GM12874 (cell line): ENCODE results near the gene ITIH6.

ENCODE experiments used
- TF ChIP-seq, protein P1 (sequence below): IDR thresholded peaks from 2 replicates; pipeline ENCODE4 v1.5.1; 2011; ENCODE audit warnings: low read depth, mild to moderate bottlenecking, control low read depth, low read length, moderate library complexity; ENCODE audit not compliant: insufficient read depth

ITIH6 gene, protein sequence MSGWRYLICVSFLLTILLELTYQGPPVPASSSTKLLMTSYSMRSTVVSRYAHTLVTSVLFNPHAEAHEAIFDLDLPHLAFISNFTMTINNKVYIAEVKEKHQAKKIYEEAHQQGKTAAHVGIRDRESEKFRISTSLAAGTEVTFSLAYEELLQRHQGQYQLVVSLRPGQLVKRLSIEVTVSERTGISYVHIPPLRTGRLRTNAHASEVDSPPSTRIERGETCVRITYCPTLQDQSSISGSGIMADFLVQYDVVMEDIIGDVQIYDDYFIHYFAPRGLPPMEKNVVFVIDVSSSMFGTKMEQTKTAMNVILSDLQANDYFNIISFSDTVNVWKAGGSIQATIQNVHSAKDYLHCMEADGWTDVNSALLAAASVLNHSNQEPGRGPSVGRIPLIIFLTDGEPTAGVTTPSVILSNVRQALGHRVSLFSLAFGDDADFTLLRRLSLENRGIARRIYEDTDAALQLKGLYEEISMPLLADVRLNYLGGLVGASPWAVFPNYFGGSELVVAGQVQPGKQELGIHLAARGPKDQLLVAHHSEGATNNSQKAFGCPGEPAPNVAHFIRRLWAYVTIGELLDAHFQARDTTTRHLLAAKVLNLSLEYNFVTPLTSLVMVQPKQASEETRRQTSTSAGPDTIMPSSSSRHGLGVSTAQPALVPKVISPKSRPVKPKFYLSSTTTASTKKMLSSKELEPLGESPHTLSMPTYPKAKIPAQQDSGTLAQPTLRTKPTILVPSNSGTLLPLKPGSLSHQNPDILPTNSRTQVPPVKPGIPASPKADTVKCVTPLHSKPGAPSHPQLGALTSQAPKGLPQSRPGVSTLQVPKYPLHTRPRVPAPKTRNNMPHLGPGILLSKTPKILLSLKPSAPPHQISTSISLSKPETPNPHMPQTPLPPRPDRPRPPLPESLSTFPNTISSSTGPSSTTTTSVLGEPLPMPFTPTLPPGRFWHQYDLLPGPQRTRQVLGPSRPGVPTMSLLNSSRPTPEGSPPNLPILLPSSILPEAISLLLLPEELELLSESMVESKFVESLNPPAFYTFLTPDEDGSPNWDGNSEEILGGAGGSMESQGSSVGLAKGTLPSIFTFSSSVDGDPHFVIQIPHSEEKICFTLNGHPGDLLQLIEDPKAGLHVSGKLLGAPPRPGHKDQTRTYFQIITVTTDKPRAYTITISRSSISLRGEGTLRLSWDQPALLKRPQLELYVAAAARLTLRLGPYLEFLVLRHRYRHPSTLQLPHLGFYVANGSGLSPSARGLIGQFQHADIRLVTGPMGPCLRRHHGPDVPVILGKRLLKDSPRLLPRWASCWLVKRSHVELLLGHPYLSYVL

DNA sequence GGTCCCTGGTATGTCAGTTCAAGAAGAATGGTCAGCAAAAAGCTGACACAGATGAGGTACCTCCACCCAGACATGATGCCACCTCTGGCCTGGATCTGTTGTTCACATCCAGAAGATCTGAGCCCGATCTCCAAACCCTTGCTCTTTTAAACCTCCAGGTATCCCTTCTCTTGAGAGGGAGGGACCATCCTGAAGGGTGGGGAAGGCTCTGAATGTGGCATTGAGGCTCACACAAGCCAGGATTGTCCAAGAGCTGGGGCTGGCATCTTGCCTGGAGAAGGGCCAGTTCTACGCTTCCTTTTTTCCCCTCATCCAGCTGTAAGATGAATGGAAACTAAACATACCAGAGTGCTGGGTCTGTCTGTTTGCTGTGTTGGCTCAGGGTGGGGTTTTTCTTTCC is at the start of gene ITIH6:
Gene ITIH6 (minus strand): TSS at position 119 of the 400 bp plus-strand sequence. CDS start 45 bp downstream, at position 74.
- TF ChIP-seq, protein P1, sequence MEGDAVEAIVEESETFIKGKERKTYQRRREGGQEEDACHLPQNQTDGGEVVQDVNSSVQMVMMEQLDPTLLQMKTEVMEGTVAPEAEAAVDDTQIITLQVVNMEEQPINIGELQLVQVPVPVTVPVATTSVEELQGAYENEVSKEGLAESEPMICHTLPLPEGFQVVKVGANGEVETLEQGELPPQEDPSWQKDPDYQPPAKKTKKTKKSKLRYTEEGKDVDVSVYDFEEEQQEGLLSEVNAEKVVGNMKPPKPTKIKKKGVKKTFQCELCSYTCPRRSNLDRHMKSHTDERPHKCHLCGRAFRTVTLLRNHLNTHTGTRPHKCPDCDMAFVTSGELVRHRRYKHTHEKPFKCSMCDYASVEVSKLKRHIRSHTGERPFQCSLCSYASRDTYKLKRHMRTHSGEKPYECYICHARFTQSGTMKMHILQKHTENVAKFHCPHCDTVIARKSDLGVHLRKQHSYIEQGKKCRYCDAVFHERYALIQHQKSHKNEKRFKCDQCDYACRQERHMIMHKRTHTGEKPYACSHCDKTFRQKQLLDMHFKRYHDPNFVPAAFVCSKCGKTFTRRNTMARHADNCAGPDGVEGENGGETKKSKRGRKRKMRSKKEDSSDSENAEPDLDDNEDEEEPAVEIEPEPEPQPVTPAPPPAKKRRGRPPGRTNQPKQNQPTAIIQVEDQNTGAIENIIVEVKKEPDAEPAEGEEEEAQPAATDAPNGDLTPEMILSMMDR: no peak

DNA sequence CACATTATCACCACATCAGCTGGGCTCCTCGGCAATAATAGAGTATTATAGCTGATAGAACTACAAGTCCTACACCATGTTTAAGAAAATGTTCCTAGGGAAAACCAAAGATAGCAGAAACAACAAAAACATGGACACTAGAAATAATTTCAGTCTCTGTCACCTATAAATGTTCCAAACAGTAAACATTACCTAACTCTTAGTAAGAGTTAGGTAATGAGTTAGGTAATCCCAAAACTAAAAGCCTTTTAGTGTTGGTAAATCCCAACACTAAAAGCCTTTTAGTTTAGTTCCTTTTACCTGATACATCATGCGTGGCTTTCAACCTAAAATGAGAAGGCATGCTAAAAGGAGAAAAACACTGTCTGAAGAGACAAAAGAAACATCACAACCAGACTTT is 45.0 kb upstream of the ITIH6 start:
- TF ChIP-seq, protein P1: no peak

DNA sequence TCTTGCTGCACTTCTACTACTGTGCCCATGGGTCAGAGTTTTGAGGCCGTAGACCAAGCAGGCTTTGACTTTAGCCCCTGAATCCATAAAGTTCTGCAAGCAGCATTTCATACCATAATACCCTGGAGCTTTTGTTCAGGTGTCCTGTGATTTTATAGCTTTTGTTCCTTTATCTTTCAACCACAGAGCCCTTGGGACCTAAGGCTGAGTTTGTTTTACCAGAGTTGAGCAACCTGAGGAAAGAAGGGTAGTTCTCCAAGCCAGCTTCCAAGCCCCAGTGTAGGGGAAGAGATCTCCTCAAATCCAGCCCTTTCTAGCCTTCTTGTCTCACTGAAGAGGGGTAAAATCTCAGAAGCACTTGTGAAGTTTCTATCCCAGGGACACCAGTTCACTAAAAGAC is 44.6 kb upstream of the ITIH6 start:
- TF ChIP-seq, protein P1: no peak

DNA sequence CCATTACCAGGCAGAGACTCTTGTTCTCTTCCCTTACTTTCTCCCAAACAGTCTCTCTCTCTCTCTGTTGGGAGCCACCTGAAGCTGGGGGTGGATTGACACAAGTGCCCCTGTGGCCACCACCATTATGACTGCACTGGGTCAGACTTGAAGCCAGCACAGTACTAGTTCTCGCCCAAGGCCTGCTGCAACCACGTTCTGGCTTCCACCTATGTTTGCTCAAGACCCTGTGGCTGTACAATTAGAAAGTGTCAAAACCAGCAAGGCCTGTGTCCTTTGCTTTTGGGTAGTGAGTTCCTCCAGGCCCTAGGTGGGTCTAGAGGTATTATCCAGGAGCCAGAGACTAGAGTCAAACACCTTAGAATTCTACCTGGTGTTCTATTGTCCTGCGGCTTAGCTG is 40.5 kb upstream of the ITIH6 start:
- TF ChIP-seq, protein P1: no peak

DNA sequence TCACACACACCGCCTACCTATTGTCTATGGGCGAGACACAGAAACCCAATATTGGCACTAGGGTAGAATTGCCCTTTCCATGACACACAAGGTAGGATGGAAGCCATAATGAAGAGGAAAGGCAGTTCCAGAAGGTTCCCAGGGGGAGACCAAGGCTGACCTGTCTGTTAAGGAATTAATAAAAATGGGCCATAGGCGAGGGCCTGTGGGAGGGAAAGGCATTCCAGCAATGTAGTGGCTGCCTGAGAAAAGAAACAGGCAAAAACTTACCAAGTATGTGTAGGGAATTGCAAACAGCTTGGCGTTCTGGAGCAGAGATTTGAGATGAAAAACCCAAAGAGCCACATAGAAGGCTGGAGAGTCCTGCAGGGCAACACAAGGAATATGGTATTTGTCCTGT is 28.5 kb upstream of the ITIH6 start:
- TF ChIP-seq, protein P1: no peak

DNA sequence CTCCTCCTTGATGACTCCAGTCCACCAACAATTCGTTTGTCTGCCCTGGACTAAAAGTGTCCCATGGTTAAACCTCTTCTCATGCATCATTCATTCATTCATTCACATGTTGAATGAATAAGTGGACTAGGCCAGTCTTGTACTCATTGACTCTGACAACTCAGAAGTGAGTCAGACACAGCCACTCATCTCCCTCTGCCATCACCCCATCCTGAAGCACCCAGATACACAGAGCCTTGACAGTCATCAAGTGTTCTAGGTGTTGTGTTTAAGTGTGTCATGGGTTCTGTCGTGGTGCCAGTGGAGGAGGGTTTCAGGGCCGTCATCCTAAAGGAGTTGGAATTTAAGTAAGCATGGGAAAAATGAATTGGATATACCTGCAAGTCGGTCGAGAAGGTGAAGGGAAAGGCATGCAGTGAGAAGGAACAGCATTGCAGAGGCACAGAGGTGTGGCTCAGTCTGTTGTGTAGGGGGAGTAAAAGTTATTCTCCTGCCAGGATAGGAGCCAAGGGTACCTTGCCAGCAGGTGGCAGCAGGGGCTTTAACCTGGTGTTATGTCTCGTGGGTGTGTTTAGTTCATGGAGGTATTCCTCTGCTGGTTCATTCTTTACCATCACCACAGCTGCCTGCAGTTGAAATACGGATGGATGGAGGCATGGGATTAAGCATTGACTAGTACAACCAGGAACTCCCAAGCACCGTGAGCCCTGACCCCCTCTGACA is 27.8 kb upstream of the ITIH6 start:
- TF ChIP-seq, protein P1: 0 out of 2 replicates have a peak, but pooled peaks have one; percentile 16
